Central memory CD4-positive, alpha-beta T cell (primary cell): ENCODE data around the gene IGLON5.

Source experiments
- DNase-seq: peaks from one replicate; pipeline ENCODE4 v3.0.0; 2022

Gene IGLON5

DNA sequence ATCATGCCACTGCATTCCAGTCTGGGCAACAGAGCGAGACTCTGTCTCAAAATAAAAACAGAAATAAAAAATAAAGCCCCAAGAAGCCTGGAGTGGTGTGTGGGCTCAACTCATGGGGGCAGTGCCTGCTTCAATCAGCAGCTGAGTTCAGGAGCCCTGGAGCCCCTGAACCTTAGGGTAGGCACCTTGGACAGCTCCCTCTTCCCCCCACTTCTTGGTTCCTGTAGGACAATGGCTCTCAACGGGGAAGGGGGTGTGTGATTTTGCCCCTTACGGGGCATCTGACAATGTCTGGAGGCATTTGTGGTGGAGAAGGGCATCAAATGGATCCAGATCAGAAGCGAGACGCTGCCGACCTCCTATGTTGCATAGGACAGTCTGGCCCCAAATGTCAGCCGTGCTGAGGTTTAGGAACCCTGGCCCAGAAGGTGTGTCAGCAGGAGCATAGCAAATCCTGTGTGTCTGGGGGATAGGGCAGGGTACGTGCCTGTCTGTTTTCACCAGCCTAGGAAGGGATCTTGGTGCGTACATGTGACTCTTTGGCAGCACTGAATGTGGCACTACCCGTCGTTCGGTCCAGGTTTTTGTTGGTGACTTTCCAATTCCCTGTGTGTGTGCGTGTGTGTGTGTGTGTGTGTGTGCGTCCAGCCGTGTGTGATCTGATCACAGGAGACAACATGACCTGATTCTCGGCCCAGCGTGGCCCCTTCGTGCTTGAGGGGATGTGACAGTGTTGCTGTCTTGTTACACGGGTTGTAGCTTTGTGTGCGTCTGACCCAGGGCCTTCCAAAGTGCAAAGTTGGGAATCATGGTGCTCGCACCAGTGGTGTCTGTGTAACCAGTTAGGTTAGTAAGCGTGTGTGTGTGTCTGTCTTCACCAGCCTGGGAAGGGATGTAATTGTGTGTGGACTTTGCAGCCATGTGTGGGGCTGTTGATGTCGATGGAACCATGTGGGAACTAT, 7.5 kb downstream of the IGLON5 start:
- DNase-seq = no peak

DNA sequence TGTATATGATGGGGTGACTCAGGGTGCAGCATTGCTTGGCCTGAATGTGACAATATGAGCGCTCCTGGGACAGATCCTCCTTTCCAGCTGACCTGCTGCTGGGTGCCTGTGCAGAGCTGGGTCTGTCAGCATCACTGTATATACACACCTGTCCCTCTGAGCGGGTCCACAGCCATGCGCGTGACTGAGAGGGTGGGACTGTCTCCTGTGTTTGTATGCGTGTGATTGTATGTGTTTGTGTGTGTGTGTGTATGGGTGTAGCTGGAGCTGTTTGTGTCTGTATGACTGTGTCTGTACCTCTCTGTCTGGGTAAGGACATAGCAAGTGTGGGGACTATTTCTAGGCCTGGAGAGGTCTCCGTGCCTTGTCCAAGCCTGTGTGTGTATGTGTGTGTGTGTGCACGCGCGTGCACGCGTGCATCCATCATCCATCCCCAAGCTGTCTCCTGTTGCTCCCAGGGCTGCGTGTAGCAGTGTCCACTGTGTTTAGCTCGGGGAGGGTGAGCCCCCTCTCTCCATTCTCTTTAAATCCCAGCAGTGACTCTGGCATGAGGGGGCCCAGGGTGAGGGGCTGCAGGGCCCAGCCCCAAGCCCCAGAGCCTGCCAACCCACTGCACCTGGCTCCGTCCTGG, 8.3 kb downstream of the IGLON5 start:
- DNase-seq = no peak

DNA sequence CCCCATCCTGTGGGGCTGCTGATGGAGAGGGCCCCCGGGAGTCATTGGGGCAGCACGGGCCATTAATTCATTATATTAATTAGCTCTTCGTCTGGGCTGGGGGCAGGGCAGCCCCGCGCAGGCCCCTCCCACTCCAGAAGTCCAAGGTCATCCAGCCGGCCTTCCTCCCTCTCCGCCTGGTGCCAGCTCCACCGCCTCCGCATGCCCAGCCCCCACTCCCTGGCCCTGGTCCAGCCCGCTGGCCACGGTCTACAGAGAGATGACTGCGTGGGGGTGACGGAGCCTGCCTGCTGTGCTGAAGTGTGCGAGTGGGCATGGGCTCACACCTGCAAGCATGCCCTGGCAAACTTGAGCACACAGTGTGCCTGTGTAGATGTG, 8.8 kb downstream of the IGLON5 start:
- no peak for DNase-seq

DNA sequence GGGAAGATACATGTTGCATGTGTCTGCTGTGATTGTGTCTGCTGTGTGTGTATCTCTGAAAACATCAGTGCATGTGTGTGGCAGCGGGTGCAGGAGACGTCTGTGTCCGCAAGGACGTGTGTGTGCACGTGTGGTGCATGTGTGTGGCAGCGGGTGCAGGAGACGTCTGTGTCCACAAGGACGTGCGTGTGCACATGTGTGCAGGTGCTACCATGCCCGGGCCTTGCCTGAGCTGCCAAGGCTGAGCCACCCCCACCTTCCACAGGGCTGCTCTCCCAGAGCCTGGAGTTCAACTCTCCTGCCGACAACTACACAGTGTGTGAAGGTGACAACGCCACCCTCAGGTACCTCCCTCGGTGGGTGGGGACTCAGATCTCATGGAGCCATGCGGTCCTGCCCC, 10.4 kb downstream of the IGLON5 start:
- no peak for DNase-seq

DNA sequence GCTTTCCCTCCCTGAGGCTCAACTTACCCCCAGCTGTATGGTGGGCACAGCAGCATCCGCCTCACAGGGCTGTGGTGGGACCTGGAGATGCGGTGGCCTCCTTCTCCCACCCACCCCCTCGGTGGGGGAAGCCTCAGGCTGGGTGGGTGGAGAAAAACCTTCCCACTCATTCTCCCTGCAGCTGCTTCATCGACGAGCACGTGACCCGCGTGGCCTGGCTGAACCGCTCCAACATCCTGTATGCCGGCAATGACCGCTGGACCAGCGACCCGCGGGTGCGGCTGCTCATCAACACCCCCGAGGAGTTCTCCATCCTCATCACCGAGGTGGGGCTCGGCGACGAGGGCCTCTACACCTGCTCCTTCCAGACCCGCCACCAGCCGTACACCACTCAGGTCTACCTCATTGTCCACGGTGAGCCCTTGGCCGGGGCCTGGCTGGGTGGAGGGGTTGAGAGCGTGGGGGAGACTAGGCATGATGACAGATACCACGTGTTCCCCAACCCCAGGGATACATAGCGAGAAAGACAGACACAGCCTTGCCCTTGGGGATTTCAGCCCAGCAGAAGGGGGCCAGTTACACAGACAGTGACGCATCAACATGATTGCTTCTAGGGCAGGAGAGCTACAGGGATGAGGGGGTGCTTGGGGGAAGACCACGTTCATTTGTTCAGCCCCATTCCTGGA, 12.2 kb downstream of the IGLON5 start:
- DNase-seq = no peak

DNA sequence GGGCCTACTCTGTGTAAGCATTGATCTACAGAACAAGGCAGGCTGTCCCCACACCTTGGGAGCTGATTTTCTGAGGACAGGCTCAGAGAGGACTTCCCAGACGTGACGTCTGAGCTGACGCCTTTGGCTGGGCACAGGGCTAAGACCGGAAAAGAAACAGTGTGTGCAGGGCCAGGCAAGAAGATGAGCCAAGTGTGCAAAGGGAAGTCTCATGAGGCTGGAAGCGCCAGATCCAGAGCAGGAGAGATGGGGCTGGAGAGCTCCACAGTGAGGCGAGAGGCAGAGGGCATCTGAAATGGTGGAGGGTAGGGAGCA, 12.7 kb downstream of the IGLON5 start:
- DNase-seq = no peak

DNA sequence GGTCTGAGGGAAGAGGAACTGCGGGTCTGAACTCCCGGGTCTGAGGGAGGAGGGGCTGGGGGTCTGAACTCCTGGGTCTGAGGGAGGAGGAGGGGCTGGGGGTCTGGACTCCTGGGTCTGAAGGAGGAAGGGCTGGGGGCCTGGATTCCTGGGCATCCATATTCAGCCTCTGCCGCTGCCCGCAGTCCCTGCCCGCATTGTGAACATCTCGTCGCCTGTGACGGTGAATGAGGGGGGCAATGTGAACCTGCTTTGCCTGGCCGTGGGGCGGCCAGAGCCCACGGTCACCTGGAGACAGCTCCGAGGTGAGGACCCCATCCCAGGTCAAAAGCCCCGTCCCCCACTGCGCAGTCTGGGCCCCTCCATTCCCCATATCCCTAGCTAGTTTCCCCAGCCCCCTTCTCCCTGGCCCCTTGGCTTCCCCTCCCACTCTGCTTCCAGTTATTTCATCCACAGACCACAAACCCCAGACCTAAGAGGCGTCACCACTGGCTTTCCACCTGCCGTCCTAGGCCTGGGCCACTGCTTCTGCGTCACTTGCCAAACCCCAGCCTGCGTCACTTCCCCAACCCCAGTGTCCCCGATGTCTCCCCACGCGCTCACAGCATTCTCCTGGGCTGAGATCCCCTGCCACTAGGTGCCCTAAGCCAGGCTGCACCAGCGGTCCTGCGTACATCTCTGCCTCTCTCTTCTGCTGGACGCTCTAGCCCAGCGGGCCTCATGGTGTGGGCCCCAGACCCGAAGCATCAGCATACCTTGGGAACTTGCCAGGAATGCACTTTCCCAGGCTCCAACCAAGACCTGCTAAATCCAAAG, 13.9 kb downstream of the IGLON5 start:
- DNase-seq = no peak

DNA sequence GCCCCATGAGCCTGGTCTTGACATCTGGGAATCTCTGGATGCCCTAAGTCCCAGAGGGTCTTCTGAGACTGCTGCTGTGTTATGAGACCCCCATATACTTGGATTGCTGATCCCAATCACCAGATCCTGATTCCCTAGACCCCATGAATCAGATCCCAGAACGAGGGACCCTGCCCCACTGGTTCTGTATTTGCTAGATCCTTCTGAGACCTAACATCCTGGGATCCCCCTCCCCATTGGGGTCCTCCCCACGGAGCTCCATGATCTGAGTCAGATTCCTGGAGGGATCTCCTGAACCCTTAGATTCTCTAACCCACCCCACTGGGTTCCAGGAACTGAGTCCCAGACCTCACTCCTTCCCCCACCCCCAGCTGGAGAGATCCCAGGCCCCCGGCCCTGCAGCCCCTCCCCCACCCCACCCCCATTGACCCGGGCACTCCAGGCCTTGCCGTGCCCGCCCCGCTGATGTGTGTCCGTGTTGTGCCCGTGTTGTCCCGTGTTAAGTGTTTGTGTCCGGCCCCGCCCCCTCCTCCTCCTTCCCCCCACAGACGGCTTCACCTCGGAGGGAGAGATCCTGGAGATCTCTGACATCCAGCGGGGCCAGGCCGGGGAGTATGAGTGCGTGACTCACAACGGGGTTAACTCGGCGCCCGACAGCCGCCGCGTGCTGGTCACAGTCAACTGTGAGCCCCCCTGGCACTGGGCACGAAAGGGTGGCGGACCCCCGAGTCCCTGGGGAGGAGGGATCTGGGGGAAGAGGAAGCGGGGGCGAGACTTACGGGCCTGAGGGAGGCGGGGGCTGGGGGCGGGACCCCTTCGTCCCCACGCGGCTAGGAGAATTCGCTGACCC, 15.0 kb downstream of the IGLON5 start:
- DNase-seq = no peak

DNA sequence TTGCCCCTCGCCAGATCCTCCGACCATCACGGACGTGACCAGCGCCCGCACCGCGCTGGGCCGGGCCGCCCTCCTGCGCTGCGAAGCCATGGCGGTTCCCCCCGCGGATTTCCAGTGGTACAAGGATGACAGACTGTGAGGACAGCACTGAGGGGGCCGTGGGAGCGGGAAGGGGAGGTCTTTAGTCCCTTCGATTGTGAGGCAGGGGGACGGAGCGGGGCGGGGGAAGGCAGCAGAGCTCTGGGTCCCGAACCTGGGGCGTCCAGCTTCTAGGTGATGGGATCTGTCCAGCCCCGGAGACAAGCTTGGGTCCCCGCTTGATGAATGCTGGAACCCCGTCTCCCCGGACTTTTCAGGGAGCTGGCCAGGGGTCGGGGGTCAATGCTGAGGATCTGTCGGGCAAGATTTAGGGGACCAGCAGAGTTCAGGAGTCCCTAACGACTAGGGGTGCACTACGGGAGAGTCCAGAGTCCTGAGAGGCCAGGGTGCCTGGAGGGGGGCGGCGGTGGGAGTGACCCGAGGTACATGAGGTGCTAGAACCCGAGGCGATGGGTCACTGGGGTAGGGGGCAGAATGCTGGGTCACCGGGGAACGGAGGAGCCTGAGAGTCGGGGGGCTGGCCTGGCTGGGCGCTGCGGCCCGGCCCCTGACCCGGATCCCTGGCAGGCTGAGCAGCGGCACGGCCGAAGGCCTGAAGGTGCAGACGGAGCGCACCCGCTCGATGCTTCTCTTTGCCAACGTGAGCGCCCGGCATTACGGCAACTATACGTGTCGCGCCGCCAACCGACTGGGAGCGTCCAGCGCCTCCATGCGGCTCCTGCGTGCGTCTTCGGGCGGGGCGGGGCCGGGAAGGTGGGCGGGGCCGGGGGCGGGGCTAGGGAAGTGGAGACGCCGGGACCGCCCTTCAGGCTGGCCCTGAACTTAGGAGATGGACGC, 15.9 kb downstream of the IGLON5 start:
- DNase-seq = peak; percentile 28

DNA sequence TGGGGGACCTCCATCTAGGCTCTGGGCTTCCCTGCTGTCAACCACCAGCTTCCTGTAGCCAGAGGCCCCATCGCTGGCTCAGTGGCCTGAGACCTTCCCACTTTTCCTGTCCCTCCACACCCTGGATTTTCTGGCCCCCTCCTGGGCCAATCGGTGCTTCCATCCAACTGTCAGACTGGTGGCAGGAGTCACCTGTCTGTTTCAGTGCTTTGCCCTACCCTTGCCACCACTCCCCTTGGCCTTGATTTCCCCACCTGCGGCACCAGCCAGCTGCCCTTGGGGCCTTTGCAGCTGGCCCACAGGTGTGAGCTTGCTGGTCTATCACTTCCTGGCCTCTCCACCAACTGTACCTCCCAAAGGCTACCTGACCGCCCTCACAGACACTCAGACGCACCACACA, 18.0 kb downstream of the IGLON5 start:
- no peak for DNase-seq

DNA sequence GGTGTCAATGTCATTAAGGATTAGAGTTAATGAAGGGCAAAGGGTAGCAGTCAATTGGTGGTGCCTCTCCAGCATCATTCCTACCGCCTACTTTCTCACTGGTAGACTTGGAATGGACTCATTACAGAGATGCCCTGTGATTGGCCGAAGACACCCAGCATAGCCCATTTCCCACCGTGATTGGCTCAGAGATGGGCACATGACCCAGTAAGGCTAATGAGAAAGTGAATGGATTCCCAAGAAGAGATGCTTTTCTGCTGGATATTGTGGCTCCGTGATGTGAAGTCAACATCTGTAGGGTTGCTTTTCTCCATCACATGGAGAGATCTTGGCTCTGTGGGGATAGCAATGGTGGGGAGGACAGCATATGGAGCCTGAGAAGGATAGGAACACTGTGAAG, 18.9 kb downstream of the IGLON5 start:
- no peak for DNase-seq

DNA sequence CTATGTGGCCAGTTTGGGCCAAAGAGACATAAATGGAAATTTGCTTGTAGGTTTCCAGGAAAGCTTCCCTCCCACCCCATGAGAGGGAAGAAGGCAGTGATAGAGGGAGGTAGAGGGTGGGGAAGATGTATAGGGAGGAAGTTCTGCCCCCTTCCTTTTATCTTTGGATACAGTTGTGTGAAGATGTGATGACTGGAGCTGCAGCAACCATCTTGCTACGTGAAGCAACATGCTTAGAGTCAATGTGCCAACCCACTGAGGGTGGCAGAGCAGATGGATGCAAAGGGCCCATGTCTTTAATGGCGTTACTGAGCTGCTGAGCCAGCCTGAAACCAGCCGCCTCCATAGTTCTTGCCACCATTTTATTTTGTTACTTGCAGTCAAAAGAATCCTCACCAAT, 19.7 kb downstream of the IGLON5 start:
- no peak for DNase-seq

DNA sequence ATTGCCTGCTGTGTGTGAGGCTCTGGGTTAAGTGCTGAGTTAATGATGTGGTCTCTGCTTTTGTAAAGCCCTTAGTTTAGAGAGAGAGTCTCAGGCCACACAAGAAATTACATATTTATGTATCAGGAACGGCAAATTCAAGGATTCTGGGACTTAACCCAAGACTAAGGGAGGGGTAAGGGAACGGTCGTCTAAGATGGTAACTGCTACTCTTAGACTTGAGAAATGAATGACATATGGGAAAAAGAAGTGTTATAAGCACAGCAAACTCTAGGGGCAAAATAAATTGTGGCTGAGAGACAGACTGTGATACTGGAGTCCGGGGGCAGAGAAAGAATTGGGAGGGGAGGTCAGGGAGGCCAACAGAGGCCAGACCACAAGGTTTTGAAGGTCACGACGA, 20.3 kb downstream of the IGLON5 start:
- DNase-seq = no peak

DNA sequence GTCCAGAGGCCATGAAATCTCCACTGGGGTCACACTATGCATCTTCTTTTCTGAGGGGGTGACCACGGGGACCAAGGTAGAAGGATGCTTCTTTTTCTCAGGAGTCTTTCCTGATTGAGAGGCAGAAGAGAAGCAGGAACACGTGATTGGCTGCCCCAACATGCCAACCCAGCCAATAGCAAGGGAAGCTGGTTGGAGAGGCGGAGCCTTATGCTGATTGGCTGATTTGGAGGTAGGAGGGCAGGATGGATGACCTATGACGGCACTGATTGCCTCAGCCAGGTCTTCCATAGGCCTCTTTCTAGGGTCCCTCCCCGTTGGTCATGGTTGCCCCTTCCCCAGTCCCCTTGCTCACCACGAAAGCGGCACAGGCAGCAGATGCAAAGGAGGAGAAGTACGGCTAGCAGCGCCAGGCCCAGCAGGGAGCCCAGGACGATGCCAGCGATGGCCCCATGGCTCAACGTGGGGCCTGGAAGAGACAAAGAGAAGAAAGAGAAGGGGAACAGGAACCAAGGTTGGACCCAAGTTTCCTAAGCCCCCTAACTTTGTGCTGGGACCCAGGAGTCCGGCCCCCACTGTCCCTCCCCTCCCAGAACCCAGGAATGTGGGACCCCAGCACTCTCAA, 22.5 kb downstream of the IGLON5 start:
- DNase-seq = no peak

DNA sequence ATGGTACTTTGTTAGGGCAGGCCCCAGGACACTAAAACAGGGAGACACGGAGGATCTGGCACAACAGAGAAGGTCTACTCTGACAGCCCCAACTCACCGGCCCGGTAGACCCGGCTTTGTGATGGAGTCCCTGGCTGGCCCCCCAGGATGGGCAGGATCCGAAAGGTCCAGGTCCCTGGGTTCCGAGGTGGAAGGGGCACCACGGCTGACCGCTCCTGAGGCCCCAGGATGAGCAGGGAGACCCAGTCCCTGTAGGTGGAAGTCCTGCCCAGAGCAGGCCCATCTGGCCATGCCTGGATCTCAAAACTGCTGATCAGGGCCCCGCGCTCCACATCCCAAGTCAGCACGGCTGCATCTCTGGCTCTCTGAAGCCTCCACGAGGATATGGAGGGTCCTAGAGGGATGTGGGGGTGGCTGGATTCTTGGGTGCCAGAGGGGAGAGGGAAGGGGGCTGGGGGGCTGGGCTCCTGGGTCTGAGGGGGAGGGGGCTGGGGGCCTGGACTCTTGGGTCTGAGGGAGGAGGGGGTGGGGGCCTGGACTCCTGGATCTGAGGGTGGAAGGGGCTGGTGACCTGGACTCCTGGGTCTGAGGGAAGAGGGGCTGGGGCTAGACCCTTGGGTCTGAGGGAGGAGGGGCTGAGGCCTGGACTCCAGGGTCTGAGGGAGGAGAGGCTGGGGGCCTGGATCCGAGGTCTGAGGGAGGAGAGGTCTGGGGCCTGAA, 25.9 kb downstream of the IGLON5 start:
- DNase-seq = no peak

DNA sequence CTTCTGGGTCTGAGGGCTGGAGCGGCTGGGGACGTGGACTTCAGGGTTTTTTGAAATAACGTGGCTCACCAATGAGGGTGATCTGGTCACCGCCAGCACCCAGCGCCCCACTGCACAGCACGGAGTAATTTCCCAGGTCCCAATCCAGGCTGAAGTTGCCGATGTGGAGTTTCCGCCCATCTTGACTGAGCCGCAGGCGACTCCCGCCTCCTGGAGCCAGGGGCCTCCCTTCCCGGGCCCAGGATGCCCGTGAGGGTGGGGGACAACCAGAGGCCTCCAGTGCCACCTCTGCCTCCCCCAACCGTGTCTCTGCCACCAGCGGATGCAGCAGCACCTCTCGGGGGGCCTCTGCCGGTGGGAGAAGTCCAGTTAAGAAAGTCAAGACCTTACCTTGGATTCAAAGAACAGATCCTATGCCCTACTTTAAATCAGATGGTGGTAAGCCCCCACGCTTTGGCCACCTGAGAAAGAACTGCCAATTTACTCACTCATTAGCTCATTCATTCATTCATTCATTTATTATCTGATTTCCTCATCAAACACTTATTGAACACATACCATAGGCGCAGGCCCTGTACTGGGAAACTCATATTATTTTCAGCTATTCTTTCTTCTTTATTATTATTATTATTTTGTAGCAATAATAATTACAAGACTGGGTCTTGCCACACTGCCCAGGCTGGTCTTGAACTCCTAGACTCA, 26.6 kb downstream of the IGLON5 start:
- no peak for DNase-seq

DNA sequence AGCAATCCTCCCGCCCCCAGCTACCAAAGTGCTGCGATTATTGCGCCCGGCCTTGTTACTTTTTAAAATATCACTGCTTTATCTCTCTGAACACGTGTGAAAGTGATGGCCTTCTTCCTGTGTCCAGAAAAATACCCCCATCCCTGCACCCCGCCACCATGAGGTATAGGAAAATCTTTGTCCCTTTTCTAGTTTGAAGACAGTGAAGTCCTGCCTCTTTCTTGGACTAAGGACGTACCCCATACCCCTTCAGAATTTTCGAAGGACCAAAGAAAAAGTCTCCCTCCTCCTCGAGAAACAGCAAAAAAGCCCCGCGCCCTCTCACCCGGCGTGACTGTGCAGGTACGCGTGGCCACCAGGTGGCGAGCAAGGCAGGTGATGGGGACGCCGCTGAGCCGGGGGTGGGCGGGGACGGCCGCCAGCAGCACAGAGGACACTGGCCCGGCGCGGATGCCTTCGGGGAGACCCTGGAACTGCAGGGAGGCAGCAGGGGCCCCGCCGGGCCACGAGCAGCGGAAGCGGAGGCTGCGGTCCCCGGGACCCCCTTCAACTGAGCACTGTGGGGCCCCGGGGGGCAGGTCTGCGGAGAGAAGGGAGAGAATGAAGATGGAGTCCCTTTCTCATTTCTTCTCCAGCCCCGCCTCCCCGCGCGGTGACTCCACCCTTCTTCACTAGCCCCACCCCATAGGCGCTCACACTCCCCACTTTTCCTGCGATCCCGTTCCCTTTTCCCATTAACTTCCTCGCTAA, 27.3 kb downstream of the IGLON5 start:
- DNase-seq = peak; percentile 75

DNA sequence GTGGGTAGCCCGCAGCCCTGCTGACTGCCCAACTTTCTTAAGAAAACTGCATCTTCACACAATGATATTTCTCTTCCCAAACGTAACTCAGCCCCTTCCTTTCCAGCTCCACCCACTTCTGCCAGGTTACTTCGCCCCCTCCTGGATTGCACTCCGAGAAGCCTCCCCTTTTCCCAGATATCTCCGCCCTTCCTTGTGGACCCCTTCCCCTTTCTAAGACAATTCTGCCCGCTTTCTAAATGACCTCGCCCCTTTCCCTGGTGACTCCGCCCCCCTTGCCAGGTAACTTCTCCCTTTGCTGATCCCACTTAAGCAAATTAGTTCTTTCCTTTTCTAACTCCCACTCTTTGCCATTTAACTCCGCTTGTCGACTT, 27.9 kb downstream of the IGLON5 start:
- no peak for DNase-seq
